ENCODE results near the gene FAM53B.

The FAM53B gene

DNA sequence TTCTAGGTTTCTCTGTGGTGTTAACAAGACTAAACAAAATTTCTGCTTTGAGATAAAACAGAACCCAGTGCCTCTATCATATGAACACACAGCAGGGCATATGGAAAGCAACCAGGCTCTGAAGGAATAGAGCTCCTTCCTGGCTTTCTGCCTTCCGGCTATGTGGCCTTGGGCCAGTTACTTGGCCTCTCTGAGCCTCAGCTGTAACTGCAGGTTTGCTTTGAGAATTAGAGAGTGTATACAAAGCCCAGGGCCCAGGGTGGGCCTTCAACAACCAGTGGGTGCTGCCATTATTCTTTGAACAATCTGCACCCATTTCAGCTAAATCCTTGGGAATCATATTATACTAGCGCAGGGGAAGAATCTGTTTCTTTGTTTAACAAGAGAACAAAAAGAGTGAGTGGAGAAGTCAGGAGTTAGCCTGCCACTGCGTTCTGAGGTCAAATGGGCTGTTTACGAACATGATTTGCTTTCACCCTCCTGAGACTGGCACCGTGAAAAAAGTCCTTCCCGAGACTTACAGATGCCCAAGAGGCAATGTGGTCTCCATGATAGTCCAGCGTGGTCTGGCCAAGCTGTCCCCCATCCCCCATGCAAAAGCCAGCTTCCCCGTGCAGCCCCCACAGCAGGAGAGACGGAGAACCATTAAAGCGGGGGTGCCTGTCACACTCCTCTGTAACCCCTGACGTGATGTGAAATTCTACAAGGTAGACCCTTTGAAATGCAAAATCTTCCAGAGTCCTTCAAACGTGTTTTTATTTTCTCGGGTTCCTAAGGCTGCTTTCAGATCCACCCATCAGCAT lies 4.9 kb downstream of the FAM53B start:
- in situ Hi-C loops (cut with MboI; ENCODE audit: low pct_unique_long_range_greater_than_20kb, low sequenced_read_pairs, unreplicated experiment), result loop anchor here (10.0 kb wide), 1 partner anchor 105 kb away; no protein-coding TSS in a partner anchor
- no peak for DNase-seq (ENCODE audit: low spot score)
- TF ChIP-seq, protein P1, sequence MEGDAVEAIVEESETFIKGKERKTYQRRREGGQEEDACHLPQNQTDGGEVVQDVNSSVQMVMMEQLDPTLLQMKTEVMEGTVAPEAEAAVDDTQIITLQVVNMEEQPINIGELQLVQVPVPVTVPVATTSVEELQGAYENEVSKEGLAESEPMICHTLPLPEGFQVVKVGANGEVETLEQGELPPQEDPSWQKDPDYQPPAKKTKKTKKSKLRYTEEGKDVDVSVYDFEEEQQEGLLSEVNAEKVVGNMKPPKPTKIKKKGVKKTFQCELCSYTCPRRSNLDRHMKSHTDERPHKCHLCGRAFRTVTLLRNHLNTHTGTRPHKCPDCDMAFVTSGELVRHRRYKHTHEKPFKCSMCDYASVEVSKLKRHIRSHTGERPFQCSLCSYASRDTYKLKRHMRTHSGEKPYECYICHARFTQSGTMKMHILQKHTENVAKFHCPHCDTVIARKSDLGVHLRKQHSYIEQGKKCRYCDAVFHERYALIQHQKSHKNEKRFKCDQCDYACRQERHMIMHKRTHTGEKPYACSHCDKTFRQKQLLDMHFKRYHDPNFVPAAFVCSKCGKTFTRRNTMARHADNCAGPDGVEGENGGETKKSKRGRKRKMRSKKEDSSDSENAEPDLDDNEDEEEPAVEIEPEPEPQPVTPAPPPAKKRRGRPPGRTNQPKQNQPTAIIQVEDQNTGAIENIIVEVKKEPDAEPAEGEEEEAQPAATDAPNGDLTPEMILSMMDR (IDR thresholded peaks at IDR 0.05; ENCODE audit: extremely low read depth, insufficient read depth, missing control alignments), result no peak

DNA sequence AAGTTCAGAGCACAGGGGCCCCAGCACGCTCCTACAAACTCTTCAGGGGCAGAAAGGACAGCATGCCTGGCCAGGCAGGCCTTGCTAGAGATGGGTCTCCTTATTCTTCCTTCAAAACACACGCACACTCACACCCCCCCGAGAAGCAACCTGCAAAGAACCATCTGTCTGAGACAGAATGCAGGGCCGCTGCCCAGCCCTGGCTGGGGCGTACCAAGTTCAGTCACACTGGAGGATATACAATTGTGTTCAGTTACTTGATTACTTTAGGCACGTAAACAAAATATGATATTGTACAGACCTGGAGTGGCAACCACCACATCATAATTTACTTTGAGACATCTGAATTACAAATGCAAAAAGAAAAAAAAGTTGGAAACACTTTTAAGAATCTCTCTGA lies 5.7 kb downstream of the FAM53B start:
- in situ Hi-C loops (cut with MboI; ENCODE audit: low pct_unique_long_range_greater_than_20kb, low sequenced_read_pairs, unreplicated experiment), result loop anchor here (10.0 kb wide), 1 partner anchor 104 kb away; no protein-coding TSS in a partner anchor
- DNase-seq (ENCODE audit: low spot score), result no peak

DNA sequence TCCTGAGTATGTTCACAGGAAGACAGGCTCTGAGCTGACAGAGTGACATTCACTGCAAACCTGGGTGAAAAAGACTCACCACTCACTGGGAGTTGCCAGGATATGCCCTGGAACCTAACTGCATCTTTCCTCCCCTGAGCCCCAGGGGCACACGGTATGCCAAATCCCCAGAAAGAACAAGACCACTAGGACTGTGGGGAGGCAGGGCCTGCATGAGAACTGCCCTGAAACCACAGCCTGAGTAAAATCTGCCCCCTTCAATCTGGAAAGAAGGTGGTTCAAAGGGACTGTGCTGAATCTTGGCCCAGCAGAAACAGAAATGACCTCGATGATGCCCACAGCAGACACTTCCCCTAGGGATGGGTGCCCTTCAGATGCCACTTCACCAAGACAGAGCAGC lies 6.5 kb downstream of the FAM53B start:
- in situ Hi-C loops (cut with MboI; ENCODE audit: low pct_unique_long_range_greater_than_20kb, low sequenced_read_pairs, unreplicated experiment), result loop anchor here (10.0 kb wide), 1 partner anchor 103 kb away; no protein-coding TSS in a partner anchor
- no peak for DNase-seq (ENCODE audit: low spot score)
- TF ChIP-seq, protein P1 (IDR thresholded peaks at IDR 0.05; ENCODE audit: extremely low read depth, insufficient read depth, missing control alignments), result no peak

More for the DNA sequence above, 5.7 kb downstream of the FAM53B start:
- TF ChIP-seq, protein P1 (IDR thresholded peaks at IDR 0.05; ENCODE audit: extremely low read depth, insufficient read depth, missing control alignments), result no peak

DNA sequence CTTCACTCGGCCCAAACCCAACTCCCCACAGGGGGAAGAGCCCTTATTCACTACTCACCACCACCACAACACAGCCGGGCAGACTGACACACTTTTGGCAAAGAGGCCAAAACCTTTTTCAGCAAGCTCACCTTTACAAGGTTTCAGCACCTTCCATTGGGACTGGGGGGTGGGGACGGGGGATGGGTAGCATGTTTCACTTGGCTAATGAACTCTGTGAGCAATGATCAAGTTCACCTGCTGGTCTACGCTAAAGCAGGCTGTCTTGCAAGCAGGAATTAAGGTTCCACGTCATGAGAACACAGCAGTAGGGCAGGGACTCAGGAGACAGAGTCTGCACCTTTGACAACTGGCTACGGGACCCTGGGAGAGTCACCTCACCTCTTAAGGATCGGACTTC lies 7.0 kb downstream of the FAM53B start:
- in situ Hi-C loops (cut with MboI; ENCODE audit: low pct_unique_long_range_greater_than_20kb, low sequenced_read_pairs, unreplicated experiment), result loop anchor here (10.0 kb wide), 1 partner anchor 102 kb away; no protein-coding TSS in a partner anchor
- no peak for DNase-seq (ENCODE audit: low spot score)
- TF ChIP-seq, protein P1 (IDR thresholded peaks at IDR 0.05; ENCODE audit: extremely low read depth, insufficient read depth, missing control alignments), result no peak

GRCh38 chr10:124736491-124737136 lies 7.6 kb downstream of the FAM53B start:
- TF ChIP-seq, protein P1 (IDR thresholded peaks at IDR 0.05; ENCODE audit: extremely low read depth, insufficient read depth, missing control alignments), result no peak
- in situ Hi-C loops (cut with MboI; ENCODE audit: low pct_unique_long_range_greater_than_20kb, low sequenced_read_pairs, unreplicated experiment), result loop anchor here (10.0 kb wide), 1 partner anchor 102 kb away; no protein-coding TSS in a partner anchor
- no peak for DNase-seq (ENCODE audit: low spot score)

DNA sequence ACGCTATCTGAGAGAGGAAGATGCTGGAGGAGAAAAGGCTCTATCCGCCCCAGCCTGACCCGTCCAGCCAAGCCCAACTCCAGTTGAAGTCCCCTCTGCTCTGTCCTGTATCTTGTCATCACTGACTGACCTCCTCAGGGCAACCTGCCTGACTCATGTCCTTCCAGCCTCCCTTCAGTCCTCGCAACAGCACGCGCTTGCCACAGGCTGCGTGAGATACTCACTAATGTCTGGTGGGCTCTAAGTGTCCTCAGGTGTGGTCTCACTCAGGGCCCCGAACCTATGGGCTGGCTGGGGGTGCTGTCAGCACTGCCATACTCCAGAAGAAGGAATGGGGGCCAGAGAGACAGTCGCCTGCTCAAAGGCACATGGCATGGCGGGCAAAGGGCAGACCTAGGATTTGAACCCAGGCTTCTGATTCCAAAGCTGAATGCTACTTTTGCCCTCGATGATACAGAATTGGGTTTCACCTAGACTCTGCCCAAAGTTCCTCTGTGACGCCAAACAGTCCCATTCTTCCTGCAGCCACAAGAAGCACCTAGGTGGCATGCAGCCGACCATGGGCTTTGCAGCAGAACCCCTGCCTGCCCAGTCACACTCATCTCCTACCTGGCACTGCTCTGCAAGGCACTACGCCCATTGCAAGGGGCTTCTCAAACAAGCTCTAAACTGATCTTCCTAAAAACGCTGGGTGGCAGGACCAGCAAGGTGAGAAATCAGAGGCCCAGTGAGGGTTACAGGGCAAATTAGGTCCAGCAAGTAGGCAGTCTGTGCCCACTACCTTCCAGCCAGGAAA lies 8.5 kb downstream of the FAM53B start:
- in situ Hi-C loops (cut with MboI; ENCODE audit: low pct_unique_long_range_greater_than_20kb, low sequenced_read_pairs, unreplicated experiment), result loop anchor here (10.0 kb wide), 1 partner anchor 101 kb away; no protein-coding TSS in a partner anchor
- TF ChIP-seq, protein P1 (IDR thresholded peaks at IDR 0.05; ENCODE audit: extremely low read depth, insufficient read depth, missing control alignments), result no peak
- DNase-seq (ENCODE audit: low spot score), result no peak
